Endothelial cell of umbilical vein (primary cell): Measurements from ENCODE around the gene UBE2B. TPM values are rescaled to one million over a fixed set of nuclear protein-coding genes. Genes with fewer than 3 reads are reported as not detected.

Experiments used
- BruUV-seq: library from RNA; stranded (reverse); fragments of 400-500 nt; replicated peaks from 2 replicates; lab custom pipeline; 2021; lab: Mats Ljungman, UMichigan
- CTCF ChIA-PET: fragments of 300-600, 350-600 bp; sonication (Branson Sonifier 250); formaldehyde crosslinking; loops from one replicate; lab custom pipeline; 2021; ENCODE audit warnings: antibody characterized with exemption, inconsistent platforms; lab: Charles Lee
- POLR2A ChIA-PET: fragments of 300-600, 350-600 bp; sonication (Branson Sonifier 250); formaldehyde crosslinking; loops from one replicate; lab custom pipeline; 2021; ENCODE audit warnings: antibody characterized with exemption, inconsistent platforms; lab: Charles Lee
- DNase-seq: peaks from one replicate; pipeline ENCODE4 v3.0.0-alpha.2; 2011; ENCODE audit warnings: low read depth, low spot score
- FAIRE-seq: peaks from 2 replicates; lab custom pipeline; 2011; peaks lifted over from hg19 to GRCh38; lab: Jason Lieb, UNC
- H2AFZ ChIP-seq: 2 replicates; pipeline ENCODE4 v1.6.0; 2012; ENCODE audit warnings: low read depth, low read length, control low read depth, inconsistent platforms
- H3K27ac ChIP-seq: 2 replicates; pipeline ENCODE4 v1.5.1; 2011; ENCODE audit warnings: low read depth, mild to moderate bottlenecking, control low read depth, low read length, moderate library complexity; ENCODE audit not compliant: insufficient read depth
- H3K27me3 ChIP-seq, 2 experiments: 2 replicates each; pipeline versions ENCODE4 v1.6.0 to v1.6.1; 2011; ENCODE audit warnings: low read length in 2 of 2, mixed read lengths in 1 of 2; ENCODE audit not compliant: control insufficient read depth in 2 of 2, insufficient read depth in 2 of 2
- H3K36me3 ChIP-seq, 2 experiments: 2 replicates in 1 of 2; 3 replicates in 1 of 2; pipeline ENCODE4 v1.5.1; 2011; ENCODE audit warnings: low read length in 2 of 2, mild to moderate bottlenecking in 1 of 2, moderate library complexity in 1 of 2; ENCODE audit not compliant: control insufficient read depth in 2 of 2, insufficient read depth in 2 of 2; ENCODE audit errors: extremely low read depth in 1 of 2
- H3K4me1 ChIP-seq: 3 replicates; pipeline ENCODE4 v1.5.1; 2011; ENCODE audit warnings: mild to moderate bottlenecking, low read length; ENCODE audit not compliant: control insufficient read depth, insufficient read depth; ENCODE audit errors: extremely low read depth
- H3K4me2 ChIP-seq: 2 replicates; pipeline ENCODE4 v1.6.1; 2011; ENCODE audit warnings: low read length, control low read depth, mixed read lengths; ENCODE audit not compliant: insufficient read depth
- H3K4me3 ChIP-seq, 3 experiments: fragments of 200-600 bp in 1 of 3; sonication (generic), shearing (Covaris generic) in 1 of 3; replicated peaks in 1 of 3; 2 replicates each; pipeline ENCODE4 v1.5.1; 2011 to 2016; ENCODE audit warnings: control low read depth in 3 of 3, low read length in 3 of 3, mild to moderate bottlenecking in 2 of 3, inconsistent platforms in 1 of 3, low read depth in 1 of 3, moderate library complexity in 1 of 3; ENCODE audit not compliant: insufficient read depth in 1 of 3
- H3K79me2 ChIP-seq: 2 replicates; pipeline ENCODE4 v1.6.0; 2012; ENCODE audit warnings: low read length, inconsistent platforms; ENCODE audit not compliant: control insufficient read depth, insufficient read depth
- H3K9ac ChIP-seq: replicated peaks from 2 replicates; pipeline ENCODE3; 2011; ENCODE audit warnings: low read length, control low read depth; ENCODE audit not compliant: insufficient read depth; ENCODE audit errors: extremely low read depth
- H3K9me1 ChIP-seq: replicated peaks from 3 replicates; pipeline ENCODE4 v1.6.0; 2011; ENCODE audit warnings: mild to moderate bottlenecking, low read length; ENCODE audit not compliant: control insufficient read depth, insufficient read depth; ENCODE audit errors: extremely low read depth
- H3K9me3 ChIP-seq: replicated peaks from 2 replicates; pipeline ENCODE4 v1.5.1; 2012; ENCODE audit warnings: low read length, inconsistent platforms; ENCODE audit not compliant: control insufficient read depth, insufficient read depth
- H4K20me1 ChIP-seq: replicated peaks from 2 replicates; pipeline ENCODE3; 2011; ENCODE audit warnings: mild to moderate bottlenecking, low read length; ENCODE audit not compliant: control insufficient read depth, insufficient read depth; ENCODE audit errors: extremely low read depth
- CTCF ChIP-seq, 2 donors: IDR thresholded peaks; 1 replicate in 1 of 2; 2 replicates in 1 of 2; pipeline ENCODE4 v1.5.1; 2011; ENCODE audit warnings: low read length in 2 of 2, mild to moderate bottlenecking in 2 of 2, moderate library complexity in 2 of 2, control low read depth in 1 of 2, inconsistent platforms in 1 of 2, low read depth in 1 of 2; ENCODE audit not compliant: insufficient read depth in 1 of 2; ENCODE audit errors: extremely low read depth in 1 of 2
- EZH2 ChIP-seq: IDR thresholded peaks from 2 replicates; pipeline ENCODE4 v1.6.1; 2012; ENCODE audit warnings: borderline replicate concordance, low read depth, mild to moderate bottlenecking, moderate library complexity, low read length, inconsistent platforms; ENCODE audit not compliant: severe bottlenecking
- FOS ChIP-seq: IDR thresholded peaks from 2 replicates; pipeline ENCODE4 v1.6.1; 2011; ENCODE audit warnings: mild to moderate bottlenecking, low read length, moderate library complexity, borderline replicate concordance; ENCODE audit not compliant: insufficient read depth
- GATA2 ChIP-seq: IDR thresholded peaks from 2 replicates; pipeline ENCODE4 v1.7.0; 2011; ENCODE audit warnings: low read depth, mild to moderate bottlenecking, moderate library complexity, mixed read lengths, low read length; ENCODE audit not compliant: insufficient read length, insufficient read depth
- JUN ChIP-seq: IDR thresholded peaks from 2 replicates; pipeline ENCODE4 v1.6.1; 2011; ENCODE audit warnings: borderline replicate concordance, low read depth; ENCODE audit not compliant: insufficient read length, insufficient read depth
- POLR2A ChIP-seq: IDR thresholded peaks from 2 replicates; pipeline ENCODE4 v1.6.1; 2012; ENCODE audit warnings: low read depth, mild to moderate bottlenecking, control low read depth, low read length
- POLR2AphosphoS5 ChIP-seq: IDR thresholded peaks from 2 replicates; pipeline ENCODE4 v1.6.1; 2012; ENCODE audit warnings: low read depth, mild to moderate bottlenecking, control low read depth, low read length, moderate library complexity; ENCODE audit not compliant: insufficient read depth
- dilution Hi-C: fragments of 300-500 bp; cut with MboI; formaldehyde crosslinking; loops from one replicate; pipeline ENCODE4 v1.15.0; 2019; ENCODE audit warnings: low sequenced_read_pairs; ENCODE audit not compliant: extremely low pct_ligation_motif_present
- intact Hi-C: fragments of 100-400 bp; cut with micrococcal nuclease; formaldehyde crosslinking; loops from one replicate; pipeline ENCODE4 v1.10.0; 2022
- polyA plus RNA-seq, 4 experiments: library from polyadenylated mRNA; depleted of rRNA in 3 of 4; stranded (reverse) in 3 of 4; unstranded in 1 of 4; fragments of >200 nt; gene quantifications; 2 replicates each; pipeline versions ENCODE4 v1.2.1 to v1.2.3, GENCODE V29; 2011 to 2012; ENCODE audit warnings: missing spikeins in 1 of 4
- total RNA-seq: library from RNA; stranded (reverse); gene quantifications from 2 replicates; pipeline ENCODE4 v1.2.3, GENCODE V29; 2021

Gene UBE2B
- total and polyA plus RNA-seq, 2 donors (not counting 3 experiments of a cell fraction or from before 2014, with no cell fraction given) = 37.8 to 110 TPM

GRCh38 chr5:134409321-134409720 lies 38.0 kb downstream of the UBE2B start:
- Histone ChIP-seq H3K9me1 (no peaks in the 10 kb centered on the region), H2AFZ (no peak overlapping the region), H3K9me3 (no peaks in the 10 kb centered on the region), H3K36me3 (peaks cover 3 to 6% of the 10 kb centered on the region in 2 experiments), H3K4me2 (no peak overlapping the region), H3K79me2 (peaks cover 28% of the 10 kb centered on the region), H4K20me1 (no peaks in the 10 kb centered on the region), H3K4me1 (peaks cover 15% of the 10 kb centered on the region), H3K4me3 (no peak overlapping the region), H3K27ac (no peak overlapping the region), H3K9ac (no peak overlapping the region), H3K27me3 (no peaks in the 10 kb centered on the region)
- dilution Hi-C loops = no loop called here
- no peak for TF ChIP-seq EZH2
- no peak for TF ChIP-seq FOS
- TF ChIP-seq GATA2 = no peak
- TF ChIP-seq CTCF (IDR thresholded peaks at IDR 0.05; ENCODE audit: extremely low read depth in 1 of 2, insufficient read depth in 1 of 2, low read depth in 1 of 2, low read length in 2 of 2) = no peak
- TF ChIP-seq JUN = no peak
- no peak for TF ChIP-seq POLR2A
- TF ChIP-seq POLR2AphosphoS5 = no peak
- CTCF ChIA-PET = interaction anchor here (1.4 to 8.4 kb wide), 3 partner anchors 117 to 178 kb away, joined by 3 to 90 read pairs (median 38); partner anchors contain the start of gene JADE2
- DNase-seq (no peak), FAIRE-seq (no peak)
- intact Hi-C loops = no loop called here
- no TSS peak for BruUV-seq
- POLR2A ChIA-PET = no interaction called here
